ENCODE measurements around the gene CCNC. TPM values are rescaled to one million over a fixed set of nuclear protein-coding genes. Genes with fewer than 3 reads are reported as not detected.

Gene CCNC
- total and polyA plus RNA-seq, 2 experiments from 2014 or later: 108 to 143 TPM

DNA sequence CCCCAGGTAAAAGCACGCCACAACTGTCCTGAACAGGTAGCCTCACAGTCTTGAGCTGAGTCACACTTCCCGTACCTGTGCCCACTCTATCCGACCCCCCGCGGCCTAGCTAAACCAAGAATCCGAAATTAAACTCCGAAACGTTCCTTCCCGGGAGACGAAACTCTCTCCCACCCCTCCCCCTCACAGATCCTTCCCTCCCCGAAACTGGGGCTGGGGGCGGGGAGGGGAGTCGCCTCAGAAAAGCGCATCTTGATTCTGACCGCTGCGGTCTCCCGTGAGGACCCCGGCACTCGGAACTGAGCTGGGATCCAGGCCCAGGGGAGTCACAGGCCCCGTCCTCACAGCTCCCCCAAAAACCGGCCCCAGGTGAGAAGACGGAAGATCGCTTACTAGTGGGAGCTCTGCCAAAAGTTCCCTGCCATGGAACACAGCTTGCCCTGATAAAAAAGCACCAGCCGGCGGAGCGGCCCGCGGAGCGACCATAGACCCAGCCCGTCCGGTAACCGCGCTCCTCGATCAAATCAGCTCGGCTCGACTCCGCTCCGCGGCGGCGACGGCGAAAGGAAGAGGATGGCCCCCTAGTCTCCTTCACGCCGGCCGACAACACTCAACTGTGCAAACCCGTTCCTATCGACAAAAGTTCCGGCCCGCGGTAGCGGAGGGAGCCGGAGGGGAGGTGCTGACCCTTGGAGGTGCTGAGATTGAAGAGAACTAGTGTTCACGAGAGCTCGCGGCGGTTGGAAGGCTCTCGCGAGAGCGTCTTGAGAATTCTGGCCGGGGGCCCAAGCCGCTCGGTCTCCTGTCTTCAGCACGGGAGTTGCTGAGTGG, at the start of gene CCNC (continued):
- TF ChIP-seq, protein P1, sequence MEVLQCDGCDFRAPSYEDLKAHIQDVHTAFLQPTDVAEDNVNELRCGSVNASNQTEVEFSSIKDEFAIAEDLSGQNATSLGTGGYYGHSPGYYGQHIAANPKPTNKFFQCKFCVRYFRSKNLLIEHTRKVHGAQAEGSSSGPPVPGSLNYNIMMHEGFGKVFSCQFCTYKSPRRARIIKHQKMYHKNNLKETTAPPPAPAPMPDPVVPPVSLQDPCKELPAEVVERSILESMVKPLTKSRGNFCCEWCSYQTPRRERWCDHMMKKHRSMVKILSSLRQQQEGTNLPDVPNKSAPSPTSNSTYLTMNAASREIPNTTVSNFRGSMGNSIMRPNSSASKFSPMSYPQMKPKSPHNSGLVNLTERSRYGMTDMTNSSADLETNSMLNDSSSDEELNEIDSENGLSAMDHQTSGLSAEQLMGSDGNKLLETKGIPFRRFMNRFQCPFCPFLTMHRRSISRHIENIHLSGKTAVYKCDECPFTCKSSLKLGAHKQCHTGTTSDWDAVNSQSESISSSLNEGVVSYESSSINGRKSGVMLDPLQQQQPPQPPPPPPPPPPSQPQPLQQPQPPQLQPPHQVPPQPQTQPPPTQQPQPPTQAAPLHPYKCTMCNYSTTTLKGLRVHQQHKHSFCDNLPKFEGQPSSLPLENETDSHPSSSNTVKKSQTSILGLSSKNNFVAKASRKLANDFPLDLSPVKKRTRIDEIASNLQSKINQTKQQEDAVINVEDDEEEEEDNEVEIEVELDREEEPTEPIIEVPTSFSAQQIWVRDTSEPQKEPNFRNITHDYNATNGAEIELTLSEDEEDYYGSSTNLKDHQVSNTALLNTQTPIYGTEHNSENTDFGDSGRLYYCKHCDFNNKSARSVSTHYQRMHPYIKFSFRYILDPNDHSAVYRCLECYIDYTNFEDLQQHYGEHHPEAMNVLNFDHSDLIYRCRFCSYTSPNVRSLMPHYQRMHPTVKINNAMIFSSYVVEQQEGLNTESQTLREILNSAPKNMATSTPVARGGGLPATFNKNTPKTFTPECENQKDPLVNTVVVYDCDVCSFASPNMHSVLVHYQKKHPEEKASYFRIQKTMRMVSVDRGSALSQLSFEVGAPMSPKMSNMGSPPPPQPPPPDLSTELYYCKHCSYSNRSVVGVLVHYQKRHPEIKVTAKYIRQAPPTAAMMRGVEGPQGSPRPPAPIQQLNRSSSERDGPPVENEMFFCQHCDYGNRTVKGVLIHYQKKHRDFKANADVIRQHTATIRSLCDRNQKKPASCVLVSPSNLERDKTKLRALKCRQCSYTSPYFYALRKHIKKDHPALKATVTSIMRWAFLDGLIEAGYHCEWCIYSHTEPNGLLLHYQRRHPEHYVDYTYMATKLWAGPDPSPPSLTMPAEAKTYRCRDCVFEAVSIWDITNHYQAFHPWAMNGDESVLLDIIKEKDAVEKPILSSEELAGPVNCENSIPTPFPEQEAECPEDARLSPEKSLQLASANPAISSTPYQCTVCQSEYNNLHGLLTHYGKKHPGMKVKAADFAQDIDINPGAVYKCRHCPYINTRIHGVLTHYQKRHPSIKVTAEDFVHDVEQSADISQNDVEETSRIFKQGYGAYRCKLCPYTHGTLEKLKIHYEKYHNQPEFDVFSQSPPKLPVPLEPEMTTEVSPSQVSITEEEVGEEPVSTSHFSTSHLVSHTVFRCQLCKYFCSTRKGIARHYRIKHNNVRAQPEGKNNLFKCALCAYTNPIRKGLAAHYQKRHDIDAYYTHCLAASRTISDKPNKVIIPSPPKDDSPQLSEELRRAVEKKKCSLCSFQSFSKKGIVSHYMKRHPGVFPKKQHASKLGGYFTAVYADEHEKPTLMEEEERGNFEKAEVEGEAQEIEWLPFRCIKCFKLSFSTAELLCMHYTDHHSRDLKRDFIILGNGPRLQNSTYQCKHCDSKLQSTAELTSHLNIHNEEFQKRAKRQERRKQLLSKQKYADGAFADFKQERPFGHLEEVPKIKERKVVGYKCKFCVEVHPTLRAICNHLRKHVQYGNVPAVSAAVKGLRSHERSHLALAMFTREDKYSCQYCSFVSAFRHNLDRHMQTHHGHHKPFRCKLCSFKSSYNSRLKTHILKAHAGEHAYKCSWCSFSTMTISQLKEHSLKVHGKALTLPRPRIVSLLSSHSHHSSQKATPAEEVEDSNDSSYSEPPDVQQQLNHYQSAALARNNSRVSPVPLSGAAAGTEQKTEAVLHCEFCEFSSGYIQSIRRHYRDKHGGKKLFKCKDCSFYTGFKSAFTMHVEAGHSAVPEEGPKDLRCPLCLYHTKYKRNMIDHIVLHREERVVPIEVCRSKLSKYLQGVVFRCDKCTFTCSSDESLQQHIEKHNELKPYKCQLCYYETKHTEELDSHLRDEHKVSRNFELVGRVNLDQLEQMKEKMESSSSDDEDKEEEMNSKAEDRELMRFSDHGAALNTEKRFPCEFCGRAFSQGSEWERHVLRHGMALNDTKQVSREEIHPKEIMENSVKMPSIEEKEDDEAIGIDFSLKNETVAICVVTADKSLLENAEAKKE (CRISPR knock-in tag; IDR thresholded peaks at IDR 0.05): no peak

DNA sequence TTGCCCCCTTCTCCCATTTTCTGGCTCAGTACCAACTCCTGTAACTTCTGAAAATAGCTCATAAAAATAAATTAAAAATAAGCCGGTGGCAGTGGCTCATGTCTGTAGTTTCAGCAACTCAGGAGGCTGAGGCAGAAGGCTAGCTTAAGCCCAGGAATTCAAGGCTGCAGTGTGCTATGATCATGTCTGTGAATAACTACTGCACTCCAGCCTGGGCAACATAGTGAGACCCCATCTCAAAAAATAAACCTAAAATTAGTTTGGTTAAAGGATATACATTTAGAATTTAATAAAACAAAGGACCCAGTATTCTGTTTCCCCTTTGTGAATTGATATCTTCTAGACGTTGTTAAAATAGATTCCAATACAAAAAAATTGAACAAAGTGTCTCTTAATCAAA, 48.7 kb upstream of the CCNC start:
- peaks cover 14% of the 10 kb centered on the region for H3K4me1 Mint-ChIP-seq
- H3K4me1 ChIP-seq (ENCODE audit: insufficient read depth): peaks cover 22% of the 10 kb centered on the region
- H3K36me3 ChIP-seq (ENCODE audit: insufficient read depth): no peaks in the 10 kb centered on the region
- peaks cover 20% of the 10 kb centered on the region for H3F3A ChIP-seq (replicated peaks; ENCODE audit: low read depth)
- peaks cover 4% of the 10 kb centered on the region; the same call in 2 of the 3 replicates for H3K36me3 Mint-ChIP-seq (ENCODE audit: low read depth)
- no peak overlapping the region for H2AFZ ChIP-seq
- H3K9me3 Mint-ChIP-seq: peaks cover 8% of the 10 kb centered on the region
- H3K27me3 Mint-ChIP-seq (ENCODE audit: insufficient read depth, low read depth, poor library complexity): peaks cover 91% of the 10 kb centered on the region
- no peak overlapping the region for H3K4me3 Mint-ChIP-seq
- no peak overlapping the region for H3K27ac Mint-ChIP-seq
- H4K20me1 ChIP-seq (replicated peaks; ENCODE audit: insufficient read depth): 0 out of 2 replicates have a peak, but pooled peaks cover 15% of the 10 kb centered on the region
- H3K27me3 ChIP-seq (ENCODE audit: insufficient read depth): peaks cover 99% of the 10 kb centered on the region
- no peak for ATAC-seq
- H3K79me2 ChIP-seq (replicated peaks; ENCODE audit: insufficient read depth): no peaks in the 10 kb centered on the region
- no peak overlapping the region for H3K27ac ChIP-seq (ENCODE audit: low read depth)
- no peak for DNase-seq (ENCODE audit: low spot score)
- H3K4me3 ChIP-seq: no peak overlapping the region
- no peaks in the 10 kb centered on the region for H3K9me2 ChIP-seq (ENCODE audit: insufficient read depth)
- H3K4me2 ChIP-seq: no peak overlapping the region
- no peak for TF ChIP-seq NANOG (IDR thresholded peaks at IDR 0.05; ENCODE audit: borderline replicate concordance)
- TF ChIP-seq POLR2AphosphoS5 (IDR thresholded peaks at IDR 0.05; ENCODE audit: low read depth): no peak
- TF ChIP-seq, protein P2, sequence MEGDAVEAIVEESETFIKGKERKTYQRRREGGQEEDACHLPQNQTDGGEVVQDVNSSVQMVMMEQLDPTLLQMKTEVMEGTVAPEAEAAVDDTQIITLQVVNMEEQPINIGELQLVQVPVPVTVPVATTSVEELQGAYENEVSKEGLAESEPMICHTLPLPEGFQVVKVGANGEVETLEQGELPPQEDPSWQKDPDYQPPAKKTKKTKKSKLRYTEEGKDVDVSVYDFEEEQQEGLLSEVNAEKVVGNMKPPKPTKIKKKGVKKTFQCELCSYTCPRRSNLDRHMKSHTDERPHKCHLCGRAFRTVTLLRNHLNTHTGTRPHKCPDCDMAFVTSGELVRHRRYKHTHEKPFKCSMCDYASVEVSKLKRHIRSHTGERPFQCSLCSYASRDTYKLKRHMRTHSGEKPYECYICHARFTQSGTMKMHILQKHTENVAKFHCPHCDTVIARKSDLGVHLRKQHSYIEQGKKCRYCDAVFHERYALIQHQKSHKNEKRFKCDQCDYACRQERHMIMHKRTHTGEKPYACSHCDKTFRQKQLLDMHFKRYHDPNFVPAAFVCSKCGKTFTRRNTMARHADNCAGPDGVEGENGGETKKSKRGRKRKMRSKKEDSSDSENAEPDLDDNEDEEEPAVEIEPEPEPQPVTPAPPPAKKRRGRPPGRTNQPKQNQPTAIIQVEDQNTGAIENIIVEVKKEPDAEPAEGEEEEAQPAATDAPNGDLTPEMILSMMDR (conservative IDR thresholded peaks at IDR 0.05; ENCODE audit: low read depth in 2 of 2): no peak
- TF ChIP-seq EZH2 (IDR thresholded peaks at IDR 0.05; ENCODE audit: low read depth, unreplicated experiment): no peak
- TF ChIP-seq, protein P3, sequence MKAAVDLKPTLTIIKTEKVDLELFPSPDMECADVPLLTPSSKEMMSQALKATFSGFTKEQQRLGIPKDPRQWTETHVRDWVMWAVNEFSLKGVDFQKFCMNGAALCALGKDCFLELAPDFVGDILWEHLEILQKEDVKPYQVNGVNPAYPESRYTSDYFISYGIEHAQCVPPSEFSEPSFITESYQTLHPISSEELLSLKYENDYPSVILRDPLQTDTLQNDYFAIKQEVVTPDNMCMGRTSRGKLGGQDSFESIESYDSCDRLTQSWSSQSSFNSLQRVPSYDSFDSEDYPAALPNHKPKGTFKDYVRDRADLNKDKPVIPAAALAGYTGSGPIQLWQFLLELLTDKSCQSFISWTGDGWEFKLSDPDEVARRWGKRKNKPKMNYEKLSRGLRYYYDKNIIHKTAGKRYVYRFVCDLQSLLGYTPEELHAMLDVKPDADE (IDR thresholded peaks at IDR 0.05): no peak

All from GM23338 (cell line).